Mononuclear cell (primary cell): ENCODE data around the gene NCKAP5. TPM values are rescaled to one million over a fixed set of nuclear protein-coding genes. Genes with fewer than 3 reads are reported as not detected.

Experiments used
- H3K27me3 ChIP-seq: 2 replicates; pipeline ENCODE4 v1.6.0; 2011; ENCODE audit warnings: low read length, control low read depth; ENCODE audit not compliant: insufficient read depth
- H3K4me1 ChIP-seq: 2 replicates; pipeline ENCODE4 v1.5.1; 2011; ENCODE audit warnings: mild to moderate bottlenecking, low read length, control low read depth; ENCODE audit not compliant: insufficient read depth
- H3K4me3 ChIP-seq: 2 replicates; pipeline ENCODE4 v1.5.1; 2011; ENCODE audit warnings: mild to moderate bottlenecking, low read length, moderate library complexity
- H3K9me3 ChIP-seq: 2 replicates; pipeline ENCODE4 v1.5.1; 2011; ENCODE audit warnings: low read depth, mild to moderate bottlenecking, control low read depth, low read length
- total RNA-seq: library from RNA; depleted of rRNA; stranded (reverse); fragments of >200 nt; gene quantifications from one replicate; pipeline ENCODE4 v1.2.3, GENCODE V29; 2012

NCKAP5 gene
- total RNA-seq, 1 donor = under 0.01 TPM

GRCh38 chr2:132969371-132969985 is 598.8 kb downstream of the NCKAP5 start:
- H3K27me3 ChIP-seq = no peaks in the 10 kb centered on the region
- no peaks in the 10 kb centered on the region for H3K4me1 ChIP-seq
- no peak overlapping the region for H3K4me3 ChIP-seq
- H3K9me3 ChIP-seq = no peaks in the 10 kb centered on the region

DNA sequence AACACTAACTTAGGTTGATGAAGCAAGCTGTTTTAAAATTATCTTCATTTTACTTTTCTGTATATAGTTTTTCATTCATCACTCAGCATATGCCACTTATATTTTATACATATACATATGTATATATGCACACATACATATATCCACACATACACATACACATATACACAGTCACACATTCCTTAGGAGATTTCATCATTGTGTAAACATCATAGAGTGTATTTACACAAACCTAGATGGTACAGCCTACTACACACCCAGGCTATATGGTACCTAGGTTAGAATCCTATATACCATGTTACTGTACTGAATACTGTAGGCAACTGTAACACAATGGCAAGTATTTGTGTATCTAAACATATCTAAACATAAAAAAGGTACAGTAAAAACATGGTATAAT is 602.8 kb downstream of the NCKAP5 start:
- H3K27me3 ChIP-seq = no peaks in the 10 kb centered on the region
- no peaks in the 10 kb centered on the region for H3K9me3 ChIP-seq
- H3K4me1 ChIP-seq = no peaks in the 10 kb centered on the region
- H3K4me3 ChIP-seq = no peak overlapping the region

DNA sequence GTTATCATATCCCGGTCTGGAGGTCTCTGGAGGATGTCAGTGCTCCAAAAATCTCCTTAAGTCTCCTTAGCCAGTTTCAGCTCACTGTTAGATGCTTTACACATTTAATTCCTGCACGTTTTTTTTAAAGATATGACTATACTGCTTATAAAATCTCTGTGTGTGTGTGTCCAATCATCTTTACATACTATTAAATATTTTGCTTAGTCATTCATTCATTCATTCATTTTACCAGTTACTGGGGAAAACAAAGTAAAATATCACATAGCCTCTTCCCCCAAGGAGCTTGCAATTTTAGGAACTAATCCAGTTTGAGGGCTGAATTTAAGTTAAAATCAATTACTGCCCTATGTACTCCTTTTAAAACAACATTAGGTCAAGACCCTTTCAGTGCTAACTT is 605.1 kb downstream of the NCKAP5 start:
- no peak overlapping the region for H3K4me3 ChIP-seq
- no peaks in the 10 kb centered on the region for H3K4me1 ChIP-seq
- no peaks in the 10 kb centered on the region for H3K9me3 ChIP-seq
- H3K27me3 ChIP-seq = no peaks in the 10 kb centered on the region

GRCh38 chr2:132958887-132959286 is 609.4 kb downstream of the NCKAP5 start:
- no peak overlapping the region for H3K4me3 ChIP-seq
- H3K27me3 ChIP-seq = no peaks in the 10 kb centered on the region
- no peaks in the 10 kb centered on the region for H3K9me3 ChIP-seq
- H3K4me1 ChIP-seq = no peaks in the 10 kb centered on the region

DNA sequence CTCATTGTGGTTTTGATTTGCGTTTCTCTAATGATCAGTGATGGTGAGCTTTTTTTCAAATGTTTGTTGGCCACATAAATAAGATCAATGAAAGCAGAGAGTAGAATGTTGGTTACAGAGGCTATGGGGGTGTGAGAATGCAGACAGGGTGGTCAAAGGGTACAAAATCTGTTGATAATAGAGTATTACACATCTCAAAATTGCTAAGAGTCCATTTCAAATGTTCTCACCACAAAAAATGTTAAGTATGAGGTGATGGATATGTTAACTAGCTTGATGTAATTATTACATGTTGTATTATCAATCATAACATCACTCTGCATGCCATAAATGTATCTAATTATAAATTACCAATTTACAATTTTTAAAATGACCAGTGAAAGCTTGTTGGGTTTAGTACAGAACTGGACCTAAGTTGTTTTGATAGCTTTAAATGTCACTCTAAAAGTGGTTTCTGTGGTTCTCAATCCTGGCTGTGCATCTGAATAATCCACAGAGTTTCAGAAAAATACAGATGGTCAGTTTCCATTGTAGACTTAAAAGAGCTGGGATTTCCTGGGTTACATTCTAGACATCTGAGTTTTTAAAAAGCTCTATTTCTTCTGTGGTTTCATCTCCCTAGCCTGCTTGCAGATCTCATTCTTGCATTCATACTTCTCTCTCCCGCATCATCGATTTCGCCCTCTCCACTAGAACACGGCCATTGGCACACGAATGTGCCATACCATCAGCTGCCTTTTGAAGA is 612.2 kb downstream of the NCKAP5 start:
- Histone ChIP-seq H3K9me3 (no peaks in the 10 kb centered on the region), H3K4me3 (no peak overlapping the region), H3K27me3 (no peaks in the 10 kb centered on the region), H3K4me1 (no peaks in the 10 kb centered on the region)

DNA sequence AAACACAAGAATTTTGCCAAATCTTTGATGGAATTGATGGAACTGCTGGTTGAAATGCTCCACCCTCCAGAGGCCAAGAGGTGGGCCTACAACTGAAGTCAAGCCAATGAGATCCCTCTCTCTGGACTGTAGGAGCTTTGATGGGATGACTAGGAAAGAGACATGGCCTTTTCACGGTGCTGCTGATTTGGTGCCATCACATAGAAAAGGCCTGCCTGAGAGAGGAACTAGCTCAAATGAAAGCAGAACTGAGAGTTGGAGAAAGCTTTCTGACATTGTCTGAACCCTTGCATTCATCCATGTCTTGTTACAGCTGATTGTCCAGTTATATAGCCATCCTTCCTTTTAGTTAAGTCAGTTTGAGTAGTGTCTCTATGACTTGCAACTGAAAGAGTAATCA is 614.5 kb downstream of the NCKAP5 start:
- no peaks in the 10 kb centered on the region for H3K9me3 ChIP-seq
- H3K4me1 ChIP-seq = no peaks in the 10 kb centered on the region
- no peak overlapping the region for H3K4me3 ChIP-seq
- no peaks in the 10 kb centered on the region for H3K27me3 ChIP-seq

GRCh38 chr2:132951008-132951714 is 617.1 kb downstream of the NCKAP5 start:
- no peaks in the 10 kb centered on the region for H3K4me1 ChIP-seq
- no peaks in the 10 kb centered on the region for H3K27me3 ChIP-seq
- H3K4me3 ChIP-seq = no peak overlapping the region
- H3K9me3 ChIP-seq = no peaks in the 10 kb centered on the region

- no peaks in the 10 kb centered on the region for H3K27me3 ChIP-seq
- no peaks in the 10 kb centered on the region for H3K4me1 ChIP-seq
- H3K9me3 ChIP-seq = no peaks in the 10 kb centered on the region
- no peak overlapping the region for H3K4me3 ChIP-seq
Measured at GRCh38 chr2:132949108-132949507, 619.2 kb downstream of the NCKAP5 start.

DNA sequence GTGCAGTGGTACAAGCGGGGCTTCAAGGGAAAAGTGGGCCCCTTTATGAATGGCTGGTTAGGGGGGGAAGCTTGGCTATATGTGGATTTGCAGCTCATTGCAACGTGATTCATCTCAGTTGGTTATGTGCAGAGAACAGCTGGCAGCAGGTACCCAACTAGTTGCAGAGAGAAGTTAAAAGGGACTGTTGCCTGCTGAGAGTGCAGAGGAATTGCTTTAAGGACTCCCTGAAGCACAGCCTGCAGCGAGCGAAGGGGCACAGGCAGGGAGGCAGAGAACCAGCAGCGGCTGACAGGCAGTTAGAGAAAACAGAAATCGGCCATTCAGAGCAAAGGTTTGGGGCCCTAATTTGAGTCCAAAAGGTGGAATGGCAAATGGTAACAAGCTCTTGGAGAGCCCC is 620.1 kb downstream of the NCKAP5 start:
- Histone ChIP-seq H3K4me3 (no peak overlapping the region), H3K27me3 (no peaks in the 10 kb centered on the region), H3K9me3 (no peaks in the 10 kb centered on the region), H3K4me1 (no peaks in the 10 kb centered on the region)

DNA sequence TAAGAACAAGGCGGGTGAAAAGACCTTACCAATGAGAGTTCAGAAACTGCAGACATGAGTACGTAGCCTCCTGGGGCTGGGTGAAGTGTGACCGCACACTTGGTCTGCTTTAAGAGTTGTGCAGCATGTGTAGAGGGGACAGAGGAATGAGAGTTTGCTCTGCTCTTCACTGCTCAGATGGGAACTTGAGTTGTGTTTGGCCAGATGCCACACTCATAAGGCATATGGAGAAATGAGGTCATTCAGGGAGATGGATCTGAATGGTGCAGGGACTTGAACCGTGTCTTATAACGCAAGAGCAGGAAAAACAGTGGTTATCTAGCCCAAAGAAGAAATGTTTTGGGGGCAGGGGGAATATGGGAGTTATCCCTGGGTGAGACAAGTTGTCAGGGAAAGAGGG is 624.4 kb downstream of the NCKAP5 start:
- H3K4me3 ChIP-seq = no peak overlapping the region
- H3K27me3 ChIP-seq = no peaks in the 10 kb centered on the region
- no peaks in the 10 kb centered on the region for H3K9me3 ChIP-seq
- H3K4me1 ChIP-seq = no peaks in the 10 kb centered on the region

DNA sequence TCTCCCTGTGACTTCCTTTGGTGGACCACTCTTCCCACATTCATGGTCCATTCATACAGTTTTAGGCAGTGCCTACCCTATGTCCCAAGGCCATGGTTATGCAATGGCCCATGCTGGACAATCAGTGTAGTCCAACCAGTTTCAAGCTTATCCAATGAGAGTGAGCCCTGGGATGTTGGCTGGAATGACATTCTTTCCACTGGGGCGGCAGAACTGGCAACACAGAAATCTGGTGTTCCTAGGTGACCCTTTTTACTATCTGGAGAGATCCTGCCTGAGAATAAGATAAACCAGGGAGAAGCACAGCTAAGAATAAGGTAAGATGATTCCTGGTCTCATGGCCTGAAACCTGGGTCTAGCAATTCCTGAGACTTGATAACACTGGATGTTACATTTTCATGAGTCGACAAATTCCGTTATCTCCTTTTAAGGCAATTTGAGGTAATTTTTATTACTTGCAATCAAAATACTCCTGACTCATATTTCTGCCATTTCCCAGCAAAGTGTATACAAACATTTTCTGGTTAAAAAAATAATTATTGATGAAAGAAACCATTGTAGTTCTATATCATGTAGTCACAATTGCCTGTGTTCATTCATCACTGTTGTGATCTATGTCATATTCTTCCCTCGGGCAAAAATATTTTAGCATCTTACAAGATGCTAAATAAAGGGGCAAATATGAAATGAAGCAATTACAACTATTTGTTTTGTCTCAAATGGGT is 626.8 kb downstream of the NCKAP5 start:
- Histone ChIP-seq H3K27me3 (no peaks in the 10 kb centered on the region), H3K9me3 (no peaks in the 10 kb centered on the region), H3K4me3 (no peak overlapping the region), H3K4me1 (no peaks in the 10 kb centered on the region)

- no peaks in the 10 kb centered on the region for H3K4me1 ChIP-seq
- H3K27me3 ChIP-seq = no peaks in the 10 kb centered on the region
- no peaks in the 10 kb centered on the region for H3K9me3 ChIP-seq
- H3K4me3 ChIP-seq = no peak overlapping the region
Measured at GRCh38 chr2:132937629-132938028, 630.6 kb downstream of the NCKAP5 start.

DNA sequence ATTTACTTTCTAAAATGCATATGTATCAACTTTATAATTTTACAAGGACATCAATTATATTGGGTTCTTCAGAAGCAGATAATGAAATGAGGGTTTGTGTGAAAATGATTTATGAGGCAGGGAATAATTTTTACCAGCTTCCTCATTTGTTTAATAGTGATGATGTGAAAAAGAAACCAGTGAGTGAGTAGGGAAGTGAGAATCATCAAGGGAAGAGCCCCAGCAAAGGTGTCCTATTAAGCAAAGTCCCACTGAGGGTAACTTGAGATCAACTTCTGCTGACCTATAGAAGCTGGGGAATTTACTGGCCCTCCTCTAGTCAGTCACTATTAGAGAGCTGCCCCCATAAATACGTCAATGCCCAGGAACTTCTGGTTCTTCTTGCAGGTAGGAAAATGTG is 631.5 kb downstream of the NCKAP5 start:
- Histone ChIP-seq H3K4me1 (no peaks in the 10 kb centered on the region), H3K27me3 (no peaks in the 10 kb centered on the region), H3K4me3 (no peak overlapping the region)

GRCh38 chr2:132936261-132936660 is 632.0 kb downstream of the NCKAP5 start:
- no peaks in the 10 kb centered on the region for H3K9me3 ChIP-seq
- no peaks in the 10 kb centered on the region for H3K4me1 ChIP-seq
- no peak overlapping the region for H3K4me3 ChIP-seq

More for the DNA sequence above, 631.5 kb downstream of the NCKAP5 start:
- no peaks in the 10 kb centered on the region for H3K9me3 ChIP-seq

GRCh38 chr2:132929786-132930185 is 638.5 kb downstream of the NCKAP5 start:
- Histone ChIP-seq H3K9me3 (no peaks in the 10 kb centered on the region), H3K4me3 (no peak overlapping the region), H3K4me1 (no peaks in the 10 kb centered on the region), H3K27me3 (no peaks in the 10 kb centered on the region)

More at GRCh38 chr2:132936261-132936660, 632.0 kb downstream of the NCKAP5 start:
- no peaks in the 10 kb centered on the region for H3K27me3 ChIP-seq
